ENCODE measurements around the gene GMPPA.

The GMPPA gene

DNA sequence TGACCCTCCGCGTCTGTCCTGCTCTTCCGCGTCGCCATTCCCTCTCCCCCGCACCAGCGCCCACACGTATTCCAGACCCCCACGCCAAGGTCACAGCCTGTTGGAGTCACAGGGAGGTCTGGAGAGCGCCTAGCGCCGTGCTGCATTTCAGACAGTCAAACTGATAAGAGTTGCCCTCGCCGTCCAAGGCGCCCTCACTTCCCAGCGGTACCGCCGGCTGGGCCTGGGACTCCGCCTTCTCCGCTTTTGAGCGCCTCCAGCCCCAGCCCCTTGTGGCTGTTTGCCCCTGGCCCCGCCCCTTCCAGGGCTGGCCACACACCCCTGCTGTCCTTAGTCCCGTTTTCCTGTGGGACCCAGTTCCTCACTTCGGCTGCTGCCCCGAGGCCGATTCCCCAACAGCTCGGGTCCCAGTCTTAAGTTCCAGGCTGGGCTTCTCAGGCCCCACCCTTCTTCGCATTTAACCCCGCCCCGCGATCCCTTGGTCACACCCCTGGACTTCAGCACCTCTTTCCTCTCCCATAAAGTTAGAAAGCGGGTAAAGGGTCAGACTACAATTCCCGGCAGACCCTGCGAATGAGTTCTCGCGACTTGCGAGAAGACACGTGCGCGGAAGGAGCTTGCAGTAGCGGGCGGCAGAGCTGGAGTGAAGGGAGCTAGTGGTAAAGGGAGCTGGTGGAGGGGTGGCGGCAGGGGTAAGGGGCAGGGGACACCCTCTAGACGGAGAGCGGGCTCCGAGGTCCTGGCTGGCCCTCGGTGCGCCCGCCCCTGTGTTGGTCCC is at the start of gene GMPPA:
TSS of gene GMPPA (plus strand) at position 612 of the 778 bp plus-strand sequence. CDS start 1,085 bp downstream, outside the sequence.
- DNase-seq: peak; percentile 90

- DNase-seq: no peak
These were observed 49.1 kb upstream of the GMPPA start for GRCh38 chr2:219449609-219450008.

DNA sequence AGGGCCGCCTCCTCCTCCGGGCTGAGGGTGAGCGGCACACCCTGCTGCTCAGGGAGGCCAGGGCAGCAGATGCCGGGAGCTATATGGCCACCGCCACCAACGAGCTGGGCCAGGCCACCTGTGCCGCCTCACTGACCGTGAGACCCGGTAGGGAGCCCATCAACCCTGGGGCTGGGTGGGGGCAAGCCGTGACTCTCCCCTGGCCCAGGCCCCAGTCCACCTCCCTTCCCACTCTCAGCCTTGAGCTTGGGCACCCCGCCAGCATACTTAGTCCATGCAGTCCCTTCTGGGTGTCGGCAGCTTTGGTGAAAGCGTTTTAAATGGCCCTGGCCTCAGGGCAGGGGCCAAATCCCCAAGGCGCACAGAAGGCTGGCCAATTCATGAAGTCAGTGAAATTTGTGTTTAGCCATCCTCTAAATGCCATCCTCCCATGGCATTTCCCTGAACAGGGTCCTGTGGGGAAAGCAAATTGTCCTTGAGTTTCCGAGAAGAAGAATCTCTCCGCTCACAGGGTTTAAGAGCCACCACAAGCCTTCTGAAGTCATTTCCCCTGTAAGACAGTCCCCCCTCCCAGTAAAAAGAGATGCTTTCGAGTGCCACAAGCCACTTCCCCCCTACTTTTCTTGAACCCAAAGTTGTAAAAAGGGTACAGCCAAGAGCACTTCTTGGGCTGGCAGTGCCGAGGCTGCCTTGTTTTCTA is 46.9 kb upstream of the GMPPA start:
- no peak for DNase-seq

DNA sequence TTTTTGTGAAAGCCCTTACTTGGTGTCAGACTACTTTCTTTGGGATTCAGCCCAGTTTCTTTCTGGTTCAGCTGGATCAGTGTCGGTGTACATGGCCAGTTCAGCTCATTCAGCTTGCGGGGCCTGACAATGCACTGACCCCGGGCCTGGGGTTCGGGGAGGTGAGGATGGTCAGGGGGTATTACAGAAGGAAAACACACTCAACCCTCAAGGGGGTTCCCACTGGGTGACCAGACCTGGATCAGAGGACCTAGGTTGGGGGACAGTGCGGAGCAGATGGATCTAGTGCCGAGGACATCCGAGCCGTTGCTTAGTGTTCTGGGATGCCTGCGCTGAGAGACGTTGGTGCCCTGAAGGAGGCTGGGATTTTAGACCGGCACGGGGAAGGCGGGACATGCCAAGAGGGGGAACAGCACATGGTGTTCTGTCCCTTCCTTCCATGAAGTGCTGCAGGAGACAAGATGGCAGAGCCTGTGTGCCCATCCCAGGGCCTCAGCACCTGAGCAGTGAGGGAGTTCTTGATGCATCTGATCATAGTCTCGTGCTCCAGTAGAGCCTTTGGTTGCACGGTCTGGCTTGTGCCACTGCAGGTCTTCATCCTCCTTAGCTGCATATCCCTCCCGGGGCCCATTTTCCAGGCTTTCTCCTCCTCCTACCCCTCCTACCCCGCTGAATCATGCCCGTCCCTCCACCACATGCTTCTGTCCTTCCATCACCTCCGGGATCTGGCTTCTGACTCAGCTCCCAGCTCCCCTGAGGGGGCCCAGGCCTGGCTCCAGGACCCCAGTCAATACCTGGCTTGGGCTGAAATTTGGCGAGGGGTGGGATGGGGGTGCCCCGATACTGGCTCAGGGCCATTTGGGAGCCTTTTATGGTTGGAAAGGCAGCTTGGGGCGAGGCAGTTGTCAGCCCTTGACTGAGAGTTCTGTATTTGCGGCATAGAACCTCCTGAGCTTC is 46.1 kb upstream of the GMPPA start:
- no peak for DNase-seq

DNA sequence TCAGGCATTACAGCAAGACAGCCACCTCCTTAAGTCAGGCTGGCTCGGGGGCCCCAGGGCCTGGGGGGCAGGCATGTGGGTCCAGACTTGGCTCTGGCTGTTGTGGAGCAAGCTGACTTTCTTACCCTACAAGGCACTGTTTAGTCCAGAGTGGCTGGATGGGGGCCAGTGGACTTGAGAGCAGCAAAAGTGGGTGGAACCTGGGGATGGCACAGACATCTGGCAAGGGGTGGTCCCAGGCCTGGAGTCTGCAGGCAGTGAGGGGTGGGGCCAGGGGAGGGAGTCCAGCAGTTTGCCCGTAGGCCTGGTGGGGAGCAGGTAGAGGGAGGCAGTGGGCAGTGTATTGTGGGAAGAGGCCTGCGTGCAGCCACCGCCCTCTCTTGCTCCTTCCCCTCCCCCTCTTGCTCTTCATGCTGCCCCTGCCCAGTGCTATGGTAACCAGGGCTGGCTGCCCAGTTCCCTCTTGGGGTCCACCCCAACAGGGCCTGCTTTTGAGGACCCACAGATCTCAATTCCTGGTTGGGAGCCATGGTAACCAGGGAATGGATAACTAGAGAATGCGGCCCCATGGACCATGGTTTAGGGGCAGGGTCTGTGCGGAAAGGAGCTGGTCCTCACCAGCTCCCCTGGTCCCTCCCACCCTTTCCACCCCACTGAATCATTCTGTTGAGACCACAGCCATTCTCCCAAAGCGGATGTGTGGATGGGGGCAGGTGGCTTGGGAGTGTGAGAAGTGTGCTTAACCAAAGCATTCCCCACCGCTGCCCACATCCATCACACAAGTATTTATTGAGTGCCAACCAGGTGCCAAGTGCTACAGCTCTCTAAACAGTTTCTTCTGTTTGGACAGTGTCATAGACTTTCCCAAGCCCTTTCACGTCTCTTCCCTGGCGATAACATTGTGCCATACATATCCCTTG is 44.8 kb upstream of the GMPPA start:
- no peak for DNase-seq

DNA sequence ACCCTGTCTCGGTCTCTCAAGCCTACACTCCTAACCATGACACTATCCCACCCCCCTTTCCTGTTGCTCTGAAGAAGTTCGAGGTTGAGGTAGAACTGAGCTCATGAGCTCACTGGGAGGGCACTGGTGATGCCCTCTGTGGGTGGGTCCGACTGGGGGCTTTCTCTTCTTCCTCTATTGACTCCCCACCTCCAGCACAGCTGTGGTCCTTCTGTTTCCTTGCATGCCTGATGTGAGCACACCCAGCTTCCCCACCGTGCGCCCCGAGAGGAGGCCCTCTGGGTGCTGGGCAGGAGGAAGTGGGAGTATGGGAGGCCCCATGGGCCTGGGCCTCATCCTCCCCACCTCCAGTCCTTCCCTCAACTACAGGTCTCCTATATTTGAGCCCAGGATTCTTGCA is 43.1 kb upstream of the GMPPA start:
- no peak for DNase-seq

DNA sequence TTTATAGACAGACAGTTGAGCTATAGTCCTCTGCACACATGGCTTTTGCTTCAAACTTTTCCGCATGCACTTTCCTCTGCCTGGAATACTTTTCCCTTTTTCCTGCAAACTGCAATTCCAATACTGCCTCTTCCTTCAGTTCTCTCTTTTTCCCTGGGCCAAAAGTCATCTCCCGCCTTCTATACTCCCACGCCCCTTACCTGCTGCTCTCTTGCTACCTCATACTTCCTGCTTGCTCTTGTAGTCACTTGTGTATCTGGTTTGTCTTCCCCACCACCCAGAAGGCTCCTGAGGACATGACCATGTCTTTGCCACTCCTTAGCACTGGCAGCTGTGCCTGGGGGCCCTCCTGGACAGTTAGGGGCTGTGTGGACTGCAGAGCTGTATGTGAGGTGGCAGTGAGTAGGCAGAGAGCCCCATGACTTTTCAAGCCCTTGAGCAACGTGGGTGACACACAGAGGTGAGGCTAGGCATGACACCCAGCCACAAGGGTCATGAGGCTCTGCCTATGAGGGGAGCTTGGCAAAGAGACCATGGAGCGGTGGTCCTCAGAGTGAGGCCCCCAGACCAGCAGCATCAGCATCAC is 40.8 kb upstream of the GMPPA start:
- DNase-seq: no peak

DNA sequence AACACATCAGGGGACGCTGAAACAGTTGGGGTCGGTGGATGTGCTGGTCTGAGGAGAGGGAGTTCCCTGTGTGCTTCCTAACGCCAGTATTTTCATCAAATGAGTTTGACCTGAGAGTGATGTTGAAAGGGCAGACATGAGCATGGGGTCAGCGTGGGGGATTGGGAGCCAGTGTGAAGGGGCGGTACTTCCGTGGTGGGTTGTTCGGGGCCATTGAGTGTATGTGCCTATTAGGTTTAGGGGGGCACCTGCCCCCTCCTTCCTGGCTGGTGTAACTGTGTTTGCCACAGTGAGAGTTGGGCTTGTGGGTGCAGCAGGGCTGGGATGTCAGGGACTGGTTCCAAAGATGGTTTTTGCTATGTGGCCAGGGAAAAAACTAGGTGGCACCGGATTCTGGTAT is 39.7 kb upstream of the GMPPA start:
- DNase-seq: no peak

DNA sequence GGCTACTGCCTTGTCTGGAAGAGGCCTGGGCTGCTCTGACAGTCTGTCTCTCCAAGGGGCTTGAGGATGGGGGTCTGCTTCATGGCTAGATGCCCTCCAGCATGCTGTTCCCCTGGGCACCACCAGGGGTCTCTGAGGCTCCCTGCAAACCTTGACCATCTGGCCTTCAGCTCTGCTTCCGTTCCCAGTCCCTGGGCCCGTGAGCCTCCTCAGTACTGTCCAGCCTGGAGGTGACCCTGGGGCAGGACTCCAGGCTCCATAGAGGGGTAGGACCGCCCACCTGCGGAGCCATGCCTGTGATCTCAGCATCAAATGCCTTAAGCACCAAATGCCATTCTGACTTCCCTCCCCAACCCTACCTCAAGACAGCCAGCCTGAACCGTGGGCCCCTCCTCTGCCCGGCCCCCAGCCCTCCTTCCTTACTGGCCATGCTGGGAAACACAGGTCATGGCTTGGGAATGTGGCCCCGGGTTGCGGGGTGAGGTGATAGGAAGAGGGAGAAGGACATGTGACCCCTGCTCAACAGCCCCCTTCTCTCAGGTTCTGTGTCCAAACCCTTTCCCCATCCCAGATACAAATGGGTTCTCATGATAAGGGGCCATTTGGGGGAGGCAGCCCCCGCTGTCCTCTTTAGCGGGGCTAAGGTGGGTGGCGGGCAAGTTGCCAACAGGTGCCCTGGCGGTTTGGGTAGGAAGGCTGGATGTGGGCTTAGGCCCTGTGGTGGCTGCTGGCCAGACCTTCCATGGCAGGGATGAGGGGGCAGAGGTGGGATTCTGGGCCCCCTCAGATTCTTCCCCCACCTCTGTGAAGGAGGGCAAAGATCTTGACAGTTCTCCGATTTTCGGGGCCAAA is 39.0 kb upstream of the GMPPA start:
- peak; percentile 32 for DNase-seq

- DNase-seq: no peak
These were observed 38.2 kb upstream of the GMPPA start for GRCh38 chr2:219460424-219460926.

GRCh38 chr2:219461047-219461514 is 37.6 kb upstream of the GMPPA start:
- no peak for DNase-seq

DNA sequence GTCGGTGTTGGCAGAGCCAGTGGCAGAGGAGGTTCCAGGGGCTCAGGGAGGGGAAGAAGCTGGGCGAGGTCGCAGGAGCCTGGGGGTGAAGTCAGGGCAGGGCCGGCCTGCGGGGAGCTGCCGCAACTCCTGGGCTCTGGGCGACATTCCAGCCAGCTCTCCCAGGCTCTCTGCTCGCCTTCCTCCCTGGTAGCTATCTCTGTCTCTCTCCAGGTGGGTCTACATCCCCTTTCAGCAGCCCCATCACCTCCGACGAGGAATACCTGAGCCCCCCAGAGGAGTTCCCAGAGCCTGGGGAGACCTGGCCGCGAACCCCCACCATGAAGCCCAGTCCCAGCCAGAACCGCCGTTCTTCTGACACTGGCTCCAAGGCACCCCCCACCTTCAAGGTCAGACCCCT is 37.0 kb upstream of the GMPPA start:
- no peak for DNase-seq

DNA sequence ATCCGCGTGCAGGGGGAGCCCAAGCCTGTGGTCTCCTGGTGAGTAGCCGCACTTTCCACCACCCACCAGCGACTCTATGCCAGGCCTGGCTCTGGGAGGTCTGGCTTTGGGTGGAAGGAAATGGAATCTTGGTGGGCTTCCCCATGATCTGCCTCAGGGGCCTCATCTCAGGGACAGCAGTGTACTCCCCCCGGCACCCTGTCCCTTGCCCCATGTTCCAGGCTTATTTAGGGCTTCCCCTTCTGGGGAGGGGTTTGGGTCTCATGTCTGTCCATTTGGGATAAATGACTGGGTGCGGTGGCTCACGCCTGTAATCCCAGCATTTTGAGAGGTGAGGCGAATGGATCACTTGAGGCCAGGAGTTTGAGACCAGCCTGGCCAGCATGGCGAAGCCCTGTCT is 36.3 kb upstream of the GMPPA start:
- no peak for DNase-seq

GRCh38 chr2:219464286-219465032 is 34.2 kb upstream of the GMPPA start:
- DNase-seq: no peak

- DNase-seq: no peak
These were observed 32.8 kb upstream of the GMPPA start for GRCh38 chr2:219465659-219466561.

- DNase-seq: no peak
These were observed 31.6 kb upstream of the GMPPA start for GRCh38 chr2:219466816-219467735.

- no peak for DNase-seq
These were observed 31.0 kb upstream of the GMPPA start for GRCh38 chr2:219467736-219468075.

Measured in activated T-cell treated with anti-CD3 and anti-CD28 coated beads for 4 hours (primary cell).